ENCODE measurements around the gene NDUFV1.
"Not testable (repeated sequence)": the region's sequence is repeated elsewhere in the genome, so short reads cannot be mapped to it uniquely, and the experiment has no call there.

DNA sequence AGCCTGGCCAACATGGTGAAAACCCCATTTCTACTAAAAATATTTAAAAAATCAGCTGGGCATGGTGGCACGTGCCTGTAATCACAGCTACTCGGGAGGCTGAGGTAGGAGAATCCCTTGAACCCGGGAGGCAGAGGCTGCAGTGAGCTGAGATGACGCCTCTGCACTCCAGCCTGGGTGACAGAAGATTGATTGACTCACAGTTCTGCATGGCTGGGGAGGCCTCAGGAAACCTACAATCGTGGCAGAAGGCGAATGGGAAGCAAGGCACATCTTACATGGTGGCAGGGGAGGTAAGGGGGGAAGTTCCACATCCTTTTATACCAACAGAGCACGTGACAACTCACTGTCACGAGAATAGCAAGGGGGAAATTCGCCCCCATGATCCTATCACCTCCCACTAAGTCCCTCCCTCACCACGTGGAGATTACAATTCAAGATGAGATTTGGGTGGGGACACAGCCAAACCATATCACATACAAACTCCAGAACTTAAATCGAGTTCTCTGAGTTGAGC, 17.8 kb upstream of the NDUFV1 start:
- not testable (repeated sequence) for TF ChIP-seq POLR2A (IDR thresholded peaks at IDR 0.05; ENCODE audit: borderline replicate concordance, extremely low read depth, insufficient read depth, insufficient read length); CTCF (IDR thresholded peaks at IDR 0.05 in 2 of 3, conservative IDR thresholded peaks at IDR 0.05 in 1 of 3; ENCODE audit: borderline replicate concordance in 1 of 3, insufficient read depth in 1 of 3, low read depth in 2 of 3, low read length in 2 of 3); POLR2AphosphoS5 (IDR thresholded peaks at IDR 0.05; ENCODE audit: low read depth, low read length); REST (IDR thresholded peaks at IDR 0.05; ENCODE audit: low read depth); ELF1 (IDR thresholded peaks at IDR 0.05; ENCODE audit: borderline replicate concordance, low read depth); YY1 (IDR thresholded peaks at IDR 0.05; ENCODE audit: extremely low read depth, insufficient replicate concordance, low read depth, low read length); EZH2phosphoT487 (IDR thresholded peaks at IDR 0.05; ENCODE audit: borderline replicate concordance); JUND (IDR thresholded peaks at IDR 0.05); SRF (IDR thresholded peaks at IDR 0.05; ENCODE audit: low read depth); CEBPB (IDR thresholded peaks at IDR 0.05; ENCODE audit: low read depth); EZH2 (IDR thresholded peaks at IDR 0.05)
- TF ChIP-seq, protein P1, sequence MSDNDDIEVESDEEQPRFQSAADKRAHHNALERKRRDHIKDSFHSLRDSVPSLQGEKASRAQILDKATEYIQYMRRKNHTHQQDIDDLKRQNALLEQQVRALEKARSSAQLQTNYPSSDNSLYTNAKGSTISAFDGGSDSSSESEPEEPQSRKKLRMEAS (IDR thresholded peaks at IDR 0.05): not testable (repeated sequence)

All from HCT116 (cell line).